Loucy (cell line): ENCODE data around the gene SAXO1.

Source experiments
- EZH2phosphoT487 ChIP-seq: fragments of 200-600 bp; IDR thresholded peaks from 2 replicates; pipeline ENCODE4 v1.6.1; 2018; ENCODE audit warnings: antibody characterized with exemption, mild to moderate bottlenecking, moderate library complexity, borderline replicate concordance
- TF ChIP-seq, protein P1 (sequence below): fragments of 200-600 bp; sonication (generic); conservative IDR thresholded peaks from 2 replicates; pipeline ENCODE4 v1.5.1; 2014; ENCODE audit warnings: mild to moderate bottlenecking, antibody characterized with exemption, low read length

DNA sequence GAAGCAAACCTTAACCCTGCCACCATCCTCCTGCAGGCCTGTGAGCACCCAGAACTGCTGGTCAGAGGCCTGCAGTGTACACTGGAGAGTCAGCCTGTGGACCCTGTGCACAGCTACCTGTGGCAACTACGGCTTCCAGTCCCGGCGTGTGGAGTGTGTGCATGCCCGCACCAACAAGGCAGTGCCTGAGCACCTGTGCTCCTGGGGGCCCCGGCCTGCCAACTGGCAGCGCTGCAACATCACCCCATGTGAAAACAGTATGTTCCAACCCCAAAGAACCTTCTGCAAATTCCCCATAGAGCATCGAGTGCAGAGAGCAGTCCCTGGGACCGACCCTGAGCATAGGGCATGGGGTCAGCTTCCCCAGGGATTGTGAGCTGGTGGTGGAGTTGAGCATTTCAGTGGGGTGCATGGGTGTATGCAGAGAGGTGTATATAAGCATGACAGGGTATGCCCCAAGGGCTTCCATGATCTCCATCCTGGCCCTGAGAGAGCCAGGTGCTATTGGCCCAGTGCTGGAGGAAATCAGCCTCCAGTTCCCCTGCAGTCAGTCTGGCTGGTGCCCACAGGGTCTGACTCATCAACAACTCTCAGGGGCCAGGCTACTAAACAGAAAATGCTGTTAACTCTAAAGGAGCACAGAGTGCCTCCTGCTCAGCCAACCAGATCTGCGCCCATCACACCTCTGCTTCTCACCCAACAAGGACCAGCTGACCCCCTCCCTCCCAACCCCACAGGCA, 126.2 kb downstream of the SAXO1 start:
- TF ChIP-seq, protein P1, sequence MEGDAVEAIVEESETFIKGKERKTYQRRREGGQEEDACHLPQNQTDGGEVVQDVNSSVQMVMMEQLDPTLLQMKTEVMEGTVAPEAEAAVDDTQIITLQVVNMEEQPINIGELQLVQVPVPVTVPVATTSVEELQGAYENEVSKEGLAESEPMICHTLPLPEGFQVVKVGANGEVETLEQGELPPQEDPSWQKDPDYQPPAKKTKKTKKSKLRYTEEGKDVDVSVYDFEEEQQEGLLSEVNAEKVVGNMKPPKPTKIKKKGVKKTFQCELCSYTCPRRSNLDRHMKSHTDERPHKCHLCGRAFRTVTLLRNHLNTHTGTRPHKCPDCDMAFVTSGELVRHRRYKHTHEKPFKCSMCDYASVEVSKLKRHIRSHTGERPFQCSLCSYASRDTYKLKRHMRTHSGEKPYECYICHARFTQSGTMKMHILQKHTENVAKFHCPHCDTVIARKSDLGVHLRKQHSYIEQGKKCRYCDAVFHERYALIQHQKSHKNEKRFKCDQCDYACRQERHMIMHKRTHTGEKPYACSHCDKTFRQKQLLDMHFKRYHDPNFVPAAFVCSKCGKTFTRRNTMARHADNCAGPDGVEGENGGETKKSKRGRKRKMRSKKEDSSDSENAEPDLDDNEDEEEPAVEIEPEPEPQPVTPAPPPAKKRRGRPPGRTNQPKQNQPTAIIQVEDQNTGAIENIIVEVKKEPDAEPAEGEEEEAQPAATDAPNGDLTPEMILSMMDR, result no peak
- no peak for TF ChIP-seq EZH2phosphoT487
